Superior temporal gyrus (tissue), 1 donor: ENCODE data around the gene B4GALNT4.
"Not testable (repeated sequence)": the region's sequence is repeated elsewhere in the genome, so short reads cannot be mapped to it uniquely, and the experiment has no call there.

Experiments
- DNase-seq: peaks from one replicate; pipeline ENCODE4 v3.0.0-alpha.2; 2016; ENCODE audit errors: extremely low spot score

The B4GALNT4 gene

DNA sequence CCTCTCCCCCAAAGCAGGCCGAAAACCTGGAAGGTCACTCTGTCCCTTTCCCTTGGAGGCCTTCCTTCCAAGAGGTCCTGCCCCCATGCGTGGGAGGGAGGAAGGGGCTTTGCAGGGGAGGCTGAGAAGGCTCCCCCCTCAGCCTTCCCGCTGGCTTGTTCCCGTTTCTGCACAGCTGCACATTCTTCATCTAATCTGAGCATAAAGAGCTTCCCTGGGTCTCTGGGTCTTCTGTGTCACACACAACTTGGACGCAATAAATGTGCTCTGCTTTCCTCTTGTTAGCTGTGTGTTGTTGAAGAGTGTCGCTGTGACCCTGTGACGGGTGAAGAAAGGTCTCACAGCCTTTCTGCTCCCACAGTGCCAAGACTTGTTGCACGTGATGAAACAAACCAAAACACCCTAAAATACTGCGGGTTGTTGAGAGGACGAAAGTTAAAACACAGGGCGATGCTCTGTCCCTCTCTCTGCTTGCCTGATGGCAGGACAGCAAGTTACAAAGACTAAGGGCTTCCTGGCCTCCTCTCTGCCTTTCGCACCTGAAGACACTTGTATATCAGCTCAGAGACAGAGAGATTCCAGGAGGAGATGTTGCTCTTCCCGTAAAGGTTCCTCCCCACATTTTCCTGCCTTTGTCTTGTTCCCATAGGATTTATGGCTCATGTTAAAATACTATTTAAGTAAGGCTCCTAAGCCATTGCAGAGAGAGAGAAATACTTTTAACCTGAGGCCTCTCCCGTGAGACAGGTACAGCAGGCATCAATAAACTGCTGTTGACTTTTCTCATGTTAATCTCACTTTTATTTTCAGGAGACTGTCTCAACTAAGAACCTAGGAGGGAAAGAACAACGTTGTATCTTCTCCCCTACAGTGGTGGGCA lies 33.3 kb upstream of the B4GALNT4 start:
- no peak for DNase-seq

DNA sequence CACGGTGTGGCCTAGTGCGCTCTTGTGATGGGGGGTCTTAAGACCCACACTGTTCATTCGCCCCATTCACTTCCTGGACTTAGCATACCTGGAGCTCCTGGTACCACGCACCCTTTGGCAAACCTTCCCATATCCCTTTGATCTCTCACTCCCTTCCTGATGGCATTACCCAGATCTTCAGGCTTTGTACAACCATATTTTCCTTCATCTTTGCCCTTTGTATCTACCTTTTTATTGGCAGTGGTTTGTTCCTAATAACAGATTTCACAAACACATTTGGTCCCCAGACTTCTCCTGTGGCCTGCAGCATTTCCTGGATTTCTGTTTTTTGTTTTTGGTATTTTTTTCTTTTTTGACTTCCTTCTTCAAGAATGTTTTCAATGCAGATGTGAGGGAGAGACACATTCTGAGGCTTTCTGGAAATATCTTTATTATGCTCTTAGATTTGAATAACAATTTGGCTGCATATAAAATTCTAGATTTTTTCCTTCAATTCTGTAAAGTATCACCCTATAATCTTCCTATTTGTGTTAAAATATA lies 32.6 kb upstream of the B4GALNT4 start:
- DNase-seq = no peak

DNA sequence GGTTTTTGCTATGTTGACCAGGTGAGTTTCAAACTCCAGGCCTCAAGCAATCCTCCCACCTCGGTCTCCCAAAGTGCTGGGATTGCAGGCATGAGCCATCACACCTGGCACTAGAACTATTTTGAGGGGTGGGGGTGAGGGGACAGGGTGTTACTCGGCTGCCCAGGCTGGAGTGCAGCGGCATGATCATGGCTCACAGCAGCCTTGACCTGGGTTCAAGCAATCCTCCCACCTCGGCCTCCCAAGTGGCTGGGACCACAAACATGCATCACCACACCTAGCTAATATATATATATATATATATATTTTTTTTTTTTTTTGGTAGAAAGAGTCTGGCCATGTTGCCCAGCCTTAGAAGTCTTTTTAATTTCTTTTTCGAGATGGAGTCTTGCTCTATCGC lies 31.6 kb upstream of the B4GALNT4 start:
- DNase-seq = no peak

DNA sequence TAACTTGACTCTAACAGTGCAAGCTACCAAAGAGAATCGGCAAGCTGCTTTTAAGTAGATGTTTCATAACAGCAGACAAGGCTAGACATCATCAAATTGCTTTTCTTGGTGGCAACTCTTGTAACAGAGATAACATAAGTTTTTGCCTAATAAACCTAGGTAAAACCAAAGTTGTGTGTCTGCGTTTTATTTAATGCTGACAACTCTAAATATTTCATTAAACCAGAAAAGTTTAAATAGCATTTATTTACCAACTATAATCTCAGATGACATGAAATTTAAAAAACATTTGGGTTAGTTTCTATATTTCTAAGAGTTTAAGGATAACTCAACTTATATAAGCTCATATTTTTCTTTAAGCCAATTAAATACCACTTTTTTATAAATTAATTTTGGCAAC lies 29.3 kb upstream of the B4GALNT4 start:
- DNase-seq = no peak

DNA sequence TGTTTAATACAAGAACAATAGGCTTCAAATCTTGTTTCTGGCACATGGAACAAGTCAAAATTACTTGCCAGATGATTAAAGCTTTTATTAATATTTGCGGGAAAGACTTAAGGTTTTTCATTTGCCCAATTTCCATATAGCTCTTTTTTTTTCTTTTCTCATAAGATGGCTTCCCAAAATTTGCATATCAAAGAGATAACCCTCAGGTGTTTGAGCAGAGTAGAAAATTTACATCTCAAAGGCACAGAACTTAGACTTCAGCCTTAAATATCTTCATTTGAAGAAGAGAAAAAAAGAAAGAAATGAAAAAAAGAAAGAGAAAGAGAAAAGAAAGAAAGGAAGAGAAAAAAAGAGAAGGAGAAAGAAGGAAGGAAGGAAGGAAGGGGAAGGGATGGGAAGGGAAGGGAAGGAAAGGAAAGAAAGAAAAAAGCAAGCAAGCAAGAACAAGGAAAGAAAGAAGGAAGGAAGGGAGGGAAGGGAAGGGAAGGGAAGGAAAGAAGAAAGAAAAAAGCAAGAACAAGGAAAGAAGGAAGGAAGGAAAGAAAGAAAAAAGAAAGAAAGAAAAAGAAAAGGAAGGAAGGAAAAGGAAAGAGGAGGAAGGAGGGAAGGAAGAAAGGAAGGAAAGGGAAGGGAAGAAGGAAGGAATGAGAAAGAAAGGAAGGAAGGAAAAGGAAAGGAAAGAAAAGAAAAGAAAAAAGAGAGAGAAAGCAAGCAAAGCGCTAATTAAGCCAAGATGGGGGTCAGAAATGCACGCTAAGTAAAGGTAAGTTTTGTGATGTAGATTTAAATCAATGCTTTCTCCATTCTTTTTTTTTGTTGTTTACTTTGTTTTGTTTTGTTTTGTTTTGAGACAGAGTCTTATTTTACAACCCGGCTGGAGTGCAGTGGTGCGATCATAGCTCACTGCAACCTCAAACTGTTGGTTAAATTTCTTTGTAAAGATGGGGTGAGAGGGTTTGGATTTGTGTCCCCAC lies 28.5 kb upstream of the B4GALNT4 start:
- no peak for DNase-seq

DNA sequence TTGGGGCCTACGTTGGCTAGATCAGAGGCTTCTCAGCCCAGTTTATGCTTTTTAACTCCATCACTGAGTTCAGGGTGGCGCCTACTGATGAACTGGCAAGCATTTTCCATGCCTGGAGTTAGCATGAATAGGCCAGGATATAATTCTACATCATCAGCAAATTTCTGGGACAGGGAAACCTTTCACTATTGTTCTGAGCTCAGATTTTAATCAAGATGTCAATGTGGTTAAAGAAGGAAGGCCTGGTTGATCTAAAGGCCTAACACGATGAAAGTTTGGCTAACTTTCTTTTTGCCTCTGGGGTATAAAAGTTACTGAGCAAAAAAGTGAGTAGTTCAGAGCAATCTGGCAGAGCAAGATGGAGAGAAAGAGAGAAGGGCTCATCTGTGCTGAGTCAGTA lies 27.0 kb upstream of the B4GALNT4 start:
- no peak for DNase-seq

DNA sequence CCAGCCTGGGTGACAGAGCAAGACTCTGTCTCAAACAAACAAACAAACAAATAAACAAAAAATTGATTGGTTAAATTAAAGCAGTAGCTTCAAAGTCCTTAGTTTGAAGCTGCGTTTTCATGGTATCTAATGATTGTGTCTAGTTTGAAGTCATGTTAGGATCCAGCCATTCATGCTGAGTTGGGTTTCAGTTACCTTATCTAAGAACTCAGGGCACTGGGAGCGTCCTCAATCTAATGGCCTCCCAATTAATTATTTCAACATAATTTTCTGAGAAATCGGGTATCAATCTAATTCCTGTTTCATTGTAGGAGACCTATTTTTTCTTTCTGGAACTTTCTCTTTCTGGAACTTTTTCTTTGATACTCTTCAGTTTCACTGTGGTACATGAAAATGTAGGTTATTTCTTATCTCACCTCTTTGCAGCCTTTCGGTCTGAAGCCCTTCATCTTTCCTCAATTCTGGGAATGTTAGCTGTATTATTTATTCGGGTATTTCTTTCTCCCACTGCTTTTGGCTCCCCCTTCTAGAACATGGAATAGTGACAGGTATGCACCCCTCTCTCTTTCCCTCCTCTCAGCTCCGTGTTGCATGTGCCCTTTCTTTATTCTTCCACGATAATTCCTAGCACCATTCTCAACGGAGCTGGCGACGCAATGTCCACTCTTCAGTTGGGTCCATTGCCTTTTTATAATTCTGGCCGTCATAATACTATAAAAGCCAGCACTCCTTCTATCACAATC lies 24.3 kb upstream of the B4GALNT4 start:
- no peak for DNase-seq

DNA sequence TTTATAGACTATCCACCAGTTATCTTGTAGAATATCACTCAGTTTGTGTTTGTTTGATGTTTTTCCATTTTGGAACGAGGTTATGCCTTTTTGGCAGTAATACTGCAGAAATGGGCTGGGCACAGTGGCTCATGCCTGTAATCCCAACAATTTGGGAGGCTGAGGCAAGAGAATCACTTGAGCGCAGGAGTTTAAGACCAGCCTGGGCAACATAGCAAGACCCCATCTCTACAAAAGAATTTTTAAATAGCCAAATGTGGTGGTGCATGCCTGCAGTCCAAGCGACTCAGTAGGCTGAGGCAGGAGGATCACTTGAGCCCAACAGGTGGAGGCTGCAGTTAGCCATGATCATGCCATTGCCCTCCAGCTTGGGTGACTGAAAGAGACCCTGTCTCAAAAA lies 22.8 kb upstream of the B4GALNT4 start:
- no peak for DNase-seq

DNA sequence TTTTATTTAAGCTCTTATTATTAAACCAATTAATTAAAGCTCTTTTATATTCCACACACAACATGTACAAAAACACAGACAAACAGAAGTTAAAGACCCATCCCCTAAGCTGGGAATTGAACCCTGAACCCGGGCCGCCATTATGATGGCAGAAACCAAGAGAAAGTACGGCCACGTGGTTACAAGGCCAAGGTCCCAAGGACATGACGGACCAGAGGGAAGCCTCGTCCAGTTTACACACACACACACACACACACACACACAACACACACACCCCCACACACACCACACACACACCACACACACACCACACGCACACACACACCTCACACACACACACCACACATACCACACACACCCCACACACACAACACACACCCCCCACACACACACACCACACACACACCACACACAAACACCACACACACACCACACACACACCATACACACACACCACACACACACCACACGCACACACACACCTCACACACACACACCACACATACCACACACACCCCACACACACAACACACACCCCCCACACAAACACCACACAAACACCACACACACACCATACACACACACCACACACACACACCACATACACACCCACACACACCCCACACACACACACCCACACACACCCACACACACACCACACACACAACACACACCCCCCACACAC lies 19.9 kb upstream of the B4GALNT4 start:
- not testable (repeated sequence) for DNase-seq

DNA sequence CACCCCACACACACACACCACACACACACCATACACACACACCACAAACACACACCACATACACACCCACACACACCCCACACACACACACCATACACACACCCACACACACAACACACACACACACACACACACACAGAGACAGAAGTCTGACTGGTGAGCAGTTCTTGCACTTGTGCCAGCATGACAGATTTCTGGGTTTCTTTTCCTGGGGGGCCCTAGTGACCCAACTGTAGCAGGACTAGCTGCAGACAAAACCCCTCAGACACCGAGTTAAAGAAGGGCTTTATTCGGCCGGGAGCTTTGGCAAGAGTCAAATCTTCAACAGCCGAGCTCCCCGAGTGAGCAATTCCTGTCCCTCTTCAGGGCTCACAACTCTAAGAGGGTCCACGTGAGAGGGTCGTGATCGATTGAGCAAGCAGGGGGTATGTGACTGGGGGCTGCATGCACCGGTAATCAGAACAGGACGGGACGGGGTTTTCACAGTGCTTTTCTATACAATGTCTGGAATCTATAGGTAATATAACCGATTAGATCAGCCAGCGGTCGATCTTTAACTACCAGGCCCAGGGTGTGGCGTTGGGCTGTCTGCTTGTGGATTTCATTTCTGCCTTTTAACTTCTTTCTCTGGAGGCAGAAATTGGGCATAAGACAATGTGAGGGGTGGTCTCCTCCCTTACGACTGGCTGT lies 19.1 kb upstream of the B4GALNT4 start:
- DNase-seq = not testable (repeated sequence)

DNA sequence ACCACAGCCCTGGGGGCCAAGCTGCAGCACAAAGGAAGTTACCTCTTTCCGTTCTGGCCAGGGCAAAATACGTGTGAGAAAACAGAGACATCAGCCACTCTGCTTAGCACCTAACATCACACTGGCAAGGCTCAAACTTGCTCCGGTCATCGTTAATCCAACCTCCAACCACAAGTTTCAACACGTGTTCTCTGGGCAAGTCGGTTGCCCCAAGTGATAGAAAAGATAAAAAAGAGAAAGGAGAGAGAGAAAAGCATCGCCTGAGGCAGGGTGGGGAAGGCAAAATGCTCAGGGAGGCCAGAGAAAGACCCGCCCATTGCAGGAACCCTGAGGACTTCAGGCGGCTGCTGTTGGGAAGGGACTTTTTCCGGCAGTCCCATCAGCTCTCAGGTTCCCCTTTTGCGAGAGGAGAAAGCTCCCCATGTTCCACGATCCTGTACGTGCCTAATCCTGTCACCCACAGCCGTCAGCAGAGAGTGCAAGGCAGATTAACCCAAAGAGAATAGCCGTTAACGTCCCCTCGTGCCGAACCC lies 18.5 kb upstream of the B4GALNT4 start:
- DNase-seq = no peak

DNA sequence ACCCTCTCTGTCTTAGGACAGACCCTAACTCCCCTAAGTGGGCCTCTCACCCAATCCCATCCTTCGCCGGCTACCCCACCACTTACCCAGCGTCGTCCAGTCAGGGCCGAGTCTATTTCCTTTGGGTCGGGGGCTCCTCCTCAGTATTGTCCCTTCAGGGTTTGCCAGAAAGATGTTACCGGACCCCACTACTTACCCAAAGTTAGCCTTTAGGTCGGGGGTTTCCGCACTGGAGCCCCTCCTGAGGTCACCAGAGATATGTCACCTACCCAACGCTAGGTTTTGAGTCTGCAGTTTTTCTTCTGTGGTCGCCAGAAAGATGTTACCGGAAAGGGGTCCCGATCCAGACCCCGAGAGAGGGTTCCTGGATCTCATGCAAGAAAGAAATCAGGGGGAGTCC lies 17.9 kb upstream of the B4GALNT4 start:
- DNase-seq = no peak

DNA sequence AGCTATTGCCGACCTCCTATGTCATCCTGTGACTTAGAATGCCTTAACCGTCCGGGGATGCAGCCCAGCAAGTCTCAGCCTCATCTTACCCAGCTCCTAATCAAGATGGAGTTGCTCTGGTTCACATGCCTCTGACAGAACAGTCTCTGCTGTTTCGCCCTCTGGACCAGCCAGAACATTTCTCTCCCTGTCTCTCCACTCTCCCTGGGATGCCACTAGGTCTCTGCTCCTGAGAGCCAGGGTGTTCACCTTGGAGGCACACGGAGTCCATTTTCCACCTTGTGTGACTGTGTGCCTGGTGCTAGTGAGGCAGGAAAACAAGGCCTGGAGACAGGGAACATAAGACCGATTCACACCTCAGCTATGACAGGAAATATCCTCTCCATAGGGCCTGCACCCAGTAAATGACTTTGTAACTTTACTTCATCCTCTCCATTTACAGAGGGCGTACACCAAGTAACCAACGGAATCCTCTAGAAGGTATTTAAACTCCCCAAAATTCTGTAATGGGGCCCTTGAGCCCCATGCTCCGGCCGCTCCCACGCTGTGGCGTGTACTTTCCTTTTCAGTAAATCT lies 16.8 kb upstream of the B4GALNT4 start:
- DNase-seq = no peak

DNA sequence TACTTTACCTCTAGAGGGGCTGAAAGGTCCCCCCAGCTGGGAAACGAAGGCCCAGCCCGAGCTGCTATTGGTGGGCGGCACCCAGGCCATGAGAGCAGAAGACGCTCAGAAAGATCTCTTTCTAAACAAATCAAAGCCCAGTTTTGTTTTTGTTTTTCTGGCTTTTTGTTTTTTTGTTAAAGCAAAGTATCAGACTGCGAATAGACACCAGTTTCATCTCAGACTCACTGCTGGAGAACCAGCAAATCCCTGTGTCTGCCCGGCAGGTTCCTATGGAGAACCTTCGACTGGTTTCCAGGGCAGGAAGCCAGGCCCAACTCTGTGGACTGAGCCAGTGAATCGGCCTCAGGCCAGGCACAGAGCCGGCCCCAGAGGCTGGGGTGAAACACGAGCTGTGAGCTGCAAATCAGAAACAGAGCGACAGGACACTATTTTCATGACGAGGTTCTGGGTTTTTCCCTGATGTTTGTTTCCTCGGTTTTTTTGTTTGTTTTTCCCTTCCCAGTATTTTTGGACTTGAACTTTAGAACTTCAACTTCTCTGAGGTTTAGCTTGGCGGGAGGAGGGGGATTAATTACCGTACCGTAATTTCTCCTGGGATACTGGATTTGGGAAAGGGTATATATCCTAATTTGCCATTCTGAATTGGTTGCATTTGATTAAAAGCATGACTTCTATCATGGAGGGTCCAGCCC lies 16.0 kb upstream of the B4GALNT4 start:
- DNase-seq = peak; percentile 58

DNA sequence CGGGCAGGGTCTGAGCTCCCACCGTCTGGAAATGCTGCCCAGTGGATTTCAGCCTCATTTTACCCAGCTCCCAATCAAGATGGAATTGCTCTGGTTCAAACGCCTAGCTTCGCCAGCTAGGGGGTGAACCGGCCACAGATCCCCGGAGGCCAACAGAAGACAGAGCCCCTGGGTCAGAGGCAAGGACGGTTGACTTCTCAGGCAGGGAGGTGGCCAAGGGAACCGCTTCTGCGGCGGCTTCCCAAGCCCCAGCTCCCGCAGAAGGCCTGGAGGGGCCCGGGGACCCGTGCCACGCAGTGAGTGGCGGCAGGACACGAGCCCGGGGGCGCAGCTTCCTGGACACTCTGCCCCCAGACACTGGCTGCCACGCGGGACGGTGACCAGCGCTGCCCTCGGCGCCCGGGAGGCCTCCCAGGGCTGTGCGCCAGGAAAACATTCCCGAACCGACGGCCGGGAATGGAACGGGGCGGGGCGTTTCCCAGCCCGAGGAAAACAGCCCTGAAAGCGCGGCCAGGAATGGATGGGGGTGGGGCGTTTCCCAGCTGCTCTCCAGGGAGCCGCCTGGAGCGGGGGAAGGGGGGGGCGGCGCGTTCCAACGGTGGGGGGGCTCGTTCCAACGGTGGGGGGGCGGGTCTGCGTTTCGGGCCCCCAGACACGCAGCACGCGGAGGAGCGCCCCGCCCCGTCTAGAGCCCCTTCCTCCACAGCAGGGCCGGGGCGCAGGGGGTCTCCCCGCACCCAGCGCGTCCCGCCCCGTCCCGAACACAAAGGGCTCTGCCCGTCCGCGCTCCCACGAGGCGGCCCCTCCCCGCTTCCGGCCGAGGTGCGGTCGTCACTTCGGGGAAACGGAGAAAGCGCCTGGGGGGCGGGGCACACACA lies 13.5 kb upstream of the B4GALNT4 start:
- no peak for DNase-seq

DNA sequence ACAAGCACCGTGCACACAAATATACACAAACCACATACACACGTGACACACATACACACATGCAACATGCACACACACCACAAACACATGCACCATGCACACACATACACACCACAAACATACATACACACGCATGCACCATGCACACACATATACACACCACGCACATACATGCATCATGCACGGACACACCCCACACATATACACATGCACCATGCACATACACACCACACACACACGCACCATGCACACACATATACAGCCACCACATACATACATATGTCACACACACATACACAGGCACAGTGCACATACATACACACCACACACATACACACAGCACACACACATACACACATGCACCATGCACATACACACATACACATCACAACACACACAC lies 12.7 kb upstream of the B4GALNT4 start:
- no peak for DNase-seq

DNA sequence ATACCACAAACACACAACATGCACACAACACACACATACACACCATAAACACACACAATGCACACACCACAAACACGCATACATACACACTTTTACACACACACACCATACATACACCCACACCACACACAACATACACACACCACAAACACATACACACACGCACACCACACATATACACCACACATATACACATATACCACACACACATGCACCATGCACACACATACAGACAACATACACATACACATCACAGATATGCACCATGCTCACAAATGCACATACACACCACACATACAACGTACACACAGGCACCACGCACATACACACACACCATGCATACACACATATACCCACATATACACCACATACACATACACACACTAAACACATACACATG lies 11.7 kb upstream of the B4GALNT4 start:
- no peak for DNase-seq

DNA sequence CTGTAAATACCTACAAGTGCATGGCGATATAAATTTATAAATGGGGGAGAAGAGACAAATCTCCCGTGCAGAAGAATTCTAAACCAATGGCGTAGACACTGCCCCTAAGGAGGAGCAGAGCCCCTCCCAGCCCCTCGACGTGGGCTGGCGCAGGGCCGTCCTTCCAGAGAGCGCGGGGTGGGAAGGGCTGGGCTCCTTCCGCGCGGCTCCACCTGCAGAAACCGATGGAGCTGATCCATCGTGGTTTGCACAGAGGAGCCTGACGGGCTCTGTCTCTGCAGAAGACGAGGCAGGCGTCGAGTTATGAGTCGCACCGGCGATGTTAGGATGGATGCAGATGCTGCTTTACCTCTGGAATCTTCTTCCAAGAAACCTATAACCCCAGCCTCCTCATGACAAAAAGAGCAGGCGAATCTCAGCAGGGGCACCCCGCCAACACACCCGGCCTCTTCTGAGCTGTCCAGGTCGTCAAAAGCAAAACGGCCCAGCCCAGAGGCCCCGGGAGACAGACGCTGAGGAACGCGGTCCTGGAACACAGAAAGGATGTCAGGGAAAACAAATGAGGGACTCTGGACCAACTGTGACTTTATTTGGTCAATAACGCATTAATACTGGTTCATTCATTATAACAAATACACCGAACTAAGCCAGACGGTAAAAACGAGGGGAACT lies 11.0 kb upstream of the B4GALNT4 start:
- DNase-seq = no peak
